GM19468 (cell line): ENCODE data around the gene CFDP1.
A peak's percentile ranks its signal among the peaks of the same experiment; 100 is the strongest.
"Not testable (repeated sequence)": the region's sequence is repeated elsewhere in the genome, so short reads cannot be mapped to it uniquely, and the experiment has no call there.

Experiments used
- ATAC-seq: cut with Tn5 transposase; IDR thresholded peaks from one replicate; pipeline ENCODE4 v1.9.1; 2021; ENCODE audit warnings: mild to moderate bottlenecking, moderate library complexity, moderate number of reproducible peaks; ENCODE audit not compliant: unreplicated experiment; ENCODE audit errors: extremely low read depth

The CFDP1 gene

GRCh38 chr16:75305364-75306098 lies 127.8 kb downstream of the CFDP1 start:
- ATAC-seq = peak; percentile 50

GRCh38 chr16:75304521-75305363 lies 128.6 kb downstream of the CFDP1 start:
- no peak for ATAC-seq

- no peak for ATAC-seq
Measured at GRCh38 chr16:75301804-75302203, 131.5 kb downstream of the CFDP1 start.

GRCh38 chr16:75298267-75298666 lies 135.0 kb downstream of the CFDP1 start:
- no peak for ATAC-seq

- ATAC-seq = no peak
Measured at GRCh38 chr16:75296606-75297005, 136.7 kb downstream of the CFDP1 start.

- no peak for ATAC-seq
Measured at GRCh38 chr16:75294773-75295459, 138.4 kb downstream of the CFDP1 start.

- ATAC-seq = no peak
Measured at GRCh38 chr16:75293772-75294171, 139.5 kb downstream of the CFDP1 start.

- ATAC-seq = no peak
Measured at GRCh38 chr16:75293173-75293572, 140.1 kb downstream of the CFDP1 start.

GRCh38 chr16:75292691-75293090 lies 140.6 kb downstream of the CFDP1 start:
- ATAC-seq = no peak

- ATAC-seq = no peak
Measured at GRCh38 chr16:75289189-75289588, 144.1 kb downstream of the CFDP1 start.

GRCh38 chr16:75288596-75289120 lies 144.6 kb downstream of the CFDP1 start:
- ATAC-seq = no peak

- ATAC-seq = no peak
Measured at GRCh38 chr16:75288181-75288580, 145.1 kb downstream of the CFDP1 start.

GRCh38 chr16:75287708-75288107 lies 145.6 kb downstream of the CFDP1 start:
- no peak for ATAC-seq

GRCh38 chr16:75286389-75286788 lies 146.9 kb downstream of the CFDP1 start:
- ATAC-seq = no peak

GRCh38 chr16:75282466-75283281 lies 150.6 kb downstream of the CFDP1 start:
- no peak for ATAC-seq

GRCh38 chr16:75281826-75282225 lies 151.5 kb downstream of the CFDP1 start:
- no peak for ATAC-seq

- ATAC-seq = not testable (repeated sequence)
Measured at GRCh38 chr16:75281009-75281408, 152.3 kb downstream of the CFDP1 start.

GRCh38 chr16:75280331-75280804 lies 152.9 kb downstream of the CFDP1 start:
- no peak for ATAC-seq

- ATAC-seq = no peak
Measured at GRCh38 chr16:75279305-75279704, 154.0 kb downstream of the CFDP1 start.
